Thyroid gland (tissue), 4 donors: ENCODE measurements around the gene ZNF652.

Experiments
- POLR2A ChIP-seq, 2 donors: fragments of 450-650 bp; IDR thresholded peaks; one replicate each; pipeline ENCODE4 v1.6.1; 2017; ENCODE audit warnings: antibody characterized with exemption in 2 of 2, mild to moderate bottlenecking in 2 of 2, moderate library complexity in 1 of 2
- TF ChIP-seq, protein P1 (sequence below), 6 experiments: fragments of 200-600 bp in 3 of 6; fragments of 450-650 bp in 3 of 6; sonication (generic) in 3 of 6; IDR thresholded peaks; one replicate each; pipeline ENCODE4 v1.5.1; 2016 to 2019; ENCODE audit warnings: antibody characterized with exemption in 6 of 6, mild to moderate bottlenecking in 2 of 6, inconsistent platforms in 1 of 6, moderate library complexity in 1 of 6

DNA sequence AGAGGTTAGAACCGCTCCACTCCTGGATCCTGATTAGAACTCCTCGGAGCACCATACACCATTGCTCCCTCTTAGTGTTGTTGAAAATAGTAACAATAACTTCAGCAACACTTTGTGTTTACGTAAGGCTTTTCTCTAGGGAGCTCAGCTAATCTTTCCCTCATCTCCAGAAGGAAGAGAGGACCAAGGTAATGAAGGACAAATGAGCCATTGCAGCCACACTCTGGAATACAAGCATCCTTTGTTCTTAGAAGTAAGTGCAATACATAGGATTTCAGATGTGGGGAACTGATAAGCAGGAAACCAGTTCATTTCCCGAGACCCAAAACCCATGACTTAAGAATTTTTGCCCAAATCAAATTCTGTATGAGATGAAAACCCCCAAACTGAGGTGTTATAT is 22.9 kb upstream of the ZNF652 start:
- TF ChIP-seq POLR2A (IDR thresholded peaks at IDR 0.05): no peak
- TF ChIP-seq, protein P1, sequence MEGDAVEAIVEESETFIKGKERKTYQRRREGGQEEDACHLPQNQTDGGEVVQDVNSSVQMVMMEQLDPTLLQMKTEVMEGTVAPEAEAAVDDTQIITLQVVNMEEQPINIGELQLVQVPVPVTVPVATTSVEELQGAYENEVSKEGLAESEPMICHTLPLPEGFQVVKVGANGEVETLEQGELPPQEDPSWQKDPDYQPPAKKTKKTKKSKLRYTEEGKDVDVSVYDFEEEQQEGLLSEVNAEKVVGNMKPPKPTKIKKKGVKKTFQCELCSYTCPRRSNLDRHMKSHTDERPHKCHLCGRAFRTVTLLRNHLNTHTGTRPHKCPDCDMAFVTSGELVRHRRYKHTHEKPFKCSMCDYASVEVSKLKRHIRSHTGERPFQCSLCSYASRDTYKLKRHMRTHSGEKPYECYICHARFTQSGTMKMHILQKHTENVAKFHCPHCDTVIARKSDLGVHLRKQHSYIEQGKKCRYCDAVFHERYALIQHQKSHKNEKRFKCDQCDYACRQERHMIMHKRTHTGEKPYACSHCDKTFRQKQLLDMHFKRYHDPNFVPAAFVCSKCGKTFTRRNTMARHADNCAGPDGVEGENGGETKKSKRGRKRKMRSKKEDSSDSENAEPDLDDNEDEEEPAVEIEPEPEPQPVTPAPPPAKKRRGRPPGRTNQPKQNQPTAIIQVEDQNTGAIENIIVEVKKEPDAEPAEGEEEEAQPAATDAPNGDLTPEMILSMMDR (IDR thresholded peaks at IDR 0.05): no peak
